Neutrophil (primary cell): ENCODE results near the gene TAF10.

Experiments
- H3K27ac ChIP-seq: fragments of 200-600 bp; sonication (generic); 2 replicates; pipeline ENCODE4 v1.5.1; 2016; ENCODE audit warnings: mild to moderate bottlenecking, moderate library complexity
- H3K27me3 ChIP-seq: fragments of 200-600 bp; sonication (generic); 2 replicates; pipeline ENCODE4 v1.6.0; 2016; ENCODE audit warnings: mild to moderate bottlenecking
- H3K36me3 ChIP-seq: fragments of 200-600 bp; sonication (generic); 2 replicates; pipeline ENCODE4 v1.5.1; 2017
- H3K4me1 ChIP-seq, 2 experiments: fragments of 200-600 bp in 1 of 2; sonication (generic) in 1 of 2; 1 replicate in 1 of 2; 2 replicates in 1 of 2; pipeline versions ENCODE4 v1.5.1 to v1.6.1; 2013 to 2016; ENCODE audit warnings: low read depth in 1 of 2, low read length in 1 of 2, mild to moderate bottlenecking in 1 of 2, moderate library complexity in 1 of 2; ENCODE audit not compliant: control insufficient read depth in 1 of 2, insufficient read depth in 1 of 2
- H3K4me3 ChIP-seq, 2 experiments: fragments of 200-600 bp in 1 of 2; sonication (generic) in 1 of 2; 1 replicate in 1 of 2; 2 replicates in 1 of 2; pipeline ENCODE4 v1.5.1; 2013 to 2016; ENCODE audit warnings: low read depth in 1 of 2, low read length in 1 of 2, mild to moderate bottlenecking in 1 of 2, moderate library complexity in 1 of 2
- H3K9me3 ChIP-seq: fragments of 200-600 bp; sonication (generic); 2 replicates; pipeline ENCODE4 v1.5.1; 2016
- CTCF ChIP-seq: fragments of 200-600 bp; sonication (generic); IDR thresholded peaks from 2 replicates; pipeline ENCODE4 v1.5.1; 2016; ENCODE audit warnings: antibody characterized with exemption

TAF10 gene

DNA sequence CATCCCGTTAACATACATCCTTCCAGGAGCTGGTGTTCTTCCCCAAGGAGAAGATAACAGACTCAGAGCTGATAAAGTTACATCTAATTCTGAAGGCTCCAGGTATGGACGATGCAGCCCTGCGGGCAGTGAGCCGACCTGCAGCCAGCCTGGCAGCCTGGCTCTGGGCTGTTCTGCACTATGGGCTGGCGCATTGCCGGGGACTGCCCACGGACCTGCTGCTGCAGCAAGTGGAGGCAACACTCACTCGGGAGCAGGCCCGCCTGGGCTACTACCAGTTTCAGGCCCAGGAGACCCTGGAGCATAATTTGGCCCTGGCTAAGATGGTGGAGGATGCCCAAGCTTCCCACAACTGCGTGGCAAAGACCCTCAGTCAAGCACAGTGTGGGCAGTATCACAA is 48.3 kb downstream of the TAF10 start:
- Histone ChIP-seq H3K27me3 (no peaks in the 10 kb centered on the region), H3K9me3 (no peaks in the 10 kb centered on the region), H3K4me3 (no peak overlapping the region), H3K27ac (no peak overlapping the region), H3K4me1 (no peaks in the 10 kb centered on the region), H3K36me3 (no peaks in the 10 kb centered on the region)
- TF ChIP-seq CTCF = no peak

GRCh38 chr11:6563121-6563619 is 48.8 kb downstream of the TAF10 start:
- no peaks in the 10 kb centered on the region for H3K36me3 ChIP-seq
- H3K27me3 ChIP-seq = no peaks in the 10 kb centered on the region
- no peak for TF ChIP-seq CTCF
- no peak overlapping the region for H3K4me3 ChIP-seq
- H3K4me1 ChIP-seq = no peaks in the 10 kb centered on the region
- no peak overlapping the region for H3K27ac ChIP-seq
- H3K9me3 ChIP-seq = no peaks in the 10 kb centered on the region

DNA sequence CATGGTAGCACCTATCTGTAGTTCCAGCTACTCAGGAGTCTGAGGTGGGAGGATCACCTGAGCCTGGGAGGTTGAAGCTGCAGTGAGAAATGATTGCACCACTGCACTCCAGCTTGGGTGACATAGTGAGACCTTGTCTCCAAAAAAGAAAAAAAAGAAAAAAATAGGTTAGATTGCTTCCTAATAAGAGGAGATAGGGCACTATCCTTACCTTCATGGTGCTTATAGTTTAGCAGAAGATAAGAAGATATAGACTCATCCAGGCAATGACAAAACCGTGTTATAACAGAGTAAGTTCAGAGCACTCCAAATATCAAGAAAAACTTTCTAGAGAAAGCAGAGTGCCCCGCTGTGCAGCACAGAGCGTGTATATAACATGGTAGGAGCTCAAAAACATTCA is 50.7 kb downstream of the TAF10 start:
- H3K9me3 ChIP-seq = no peaks in the 10 kb centered on the region
- no peak for TF ChIP-seq CTCF

More for the DNA sequence above, 50.7 kb downstream of the TAF10 start:
- Histone ChIP-seq H3K4me3 (no peak overlapping the region), H3K36me3 (no peaks in the 10 kb centered on the region), H3K27me3 (no peaks in the 10 kb centered on the region), H3K4me1 (no peaks in the 10 kb centered on the region), H3K27ac (no peak overlapping the region)
